ENCODE data around the gene BLOC1S1.

BLOC1S1 gene

GRCh38 chr12:55728939-55729818, 13.3 kb downstream of the BLOC1S1 start, which contains the start of gene CD63:
CD63 (minus strand) TSS chr12:55729009; CDS start chr12:55728341, 668 bp downstream.
- DNase-seq: peak; percentile 71

GRCh38 chr12:55729819-55730818, 14.3 kb downstream of the BLOC1S1 start:
- peak; percentile 37 for DNase-seq

- DNase-seq: no peak
Measured at GRCh38 chr12:55732288-55732687, 16.4 kb downstream of the BLOC1S1 start.

- DNase-seq: no peak
Measured at GRCh38 chr12:55733021-55733555, 17.2 kb downstream of the BLOC1S1 start.

GRCh38 chr12:55733858-55734257, 18.0 kb downstream of the BLOC1S1 start:
- no peak for DNase-seq

GRCh38 chr12:55734595-55734994, 18.7 kb downstream of the BLOC1S1 start:
- no peak for DNase-seq

GRCh38 chr12:55736076-55736475, 20.2 kb downstream of the BLOC1S1 start:
- DNase-seq: no peak

GRCh38 chr12:55736780-55737580, 21.1 kb downstream of the BLOC1S1 start:
- DNase-seq: peak; percentile 54

GRCh38 chr12:55737581-55738122, 21.8 kb downstream of the BLOC1S1 start:
- no peak for DNase-seq

- DNase-seq: peak; percentile 78
Measured at GRCh38 chr12:55738123-55739024, 22.5 kb downstream of the BLOC1S1 start.

- no peak for DNase-seq
Measured at GRCh38 chr12:55739025-55739378, 23.2 kb downstream of the BLOC1S1 start.

- no peak for DNase-seq
Measured at GRCh38 chr12:55741931-55742680, 26.3 kb downstream of the BLOC1S1 start.

GRCh38 chr12:55742719-55743405, 27.0 kb downstream of the BLOC1S1 start, which contains the start of gene GDF11:
GDF11 (plus strand) TSS chr12:55743122; CDS start chr12:55743317, 195 bp downstream.
- peak; percentile 66 for DNase-seq

GRCh38 chr12:55743406-55744339, 27.8 kb downstream of the BLOC1S1 start:
- DNase-seq: peak; percentile 43

- DNase-seq: no peak
Measured at GRCh38 chr12:55744340-55745030, 28.6 kb downstream of the BLOC1S1 start.

- DNase-seq: no peak
Measured at GRCh38 chr12:55745361-55746173, 29.7 kb downstream of the BLOC1S1 start.

Data from CD4-positive, alpha-beta T cell treated with Interferon gamma for 1 hour (primary cell).